HT-29 (cell line): ENCODE data around the gene FAM131C. TPM values are rescaled to one million over a fixed set of nuclear protein-coding genes. Genes with fewer than 3 reads are reported as not detected.
"Not testable (repeated sequence)": the region's sequence is repeated elsewhere in the genome, so short reads cannot be mapped to it uniquely, and the experiment has no call there.

Experiments
- DNase-seq: peaks from one replicate; pipeline ENCODE4 v3.0.0-alpha.2; 2015; ENCODE audit warnings: low spot score
- total RNA-seq: library from RNA; depleted of rRNA; stranded (reverse); fragments of >200 nt; shearing (Covaris generic); gene quantifications from 2 replicates; pipeline ENCODE4 v1.2.3, GENCODE V29; 2014

Gene FAM131C
- total RNA-seq, 1 experiment from 2014 or later, result 0.43 TPM

DNA sequence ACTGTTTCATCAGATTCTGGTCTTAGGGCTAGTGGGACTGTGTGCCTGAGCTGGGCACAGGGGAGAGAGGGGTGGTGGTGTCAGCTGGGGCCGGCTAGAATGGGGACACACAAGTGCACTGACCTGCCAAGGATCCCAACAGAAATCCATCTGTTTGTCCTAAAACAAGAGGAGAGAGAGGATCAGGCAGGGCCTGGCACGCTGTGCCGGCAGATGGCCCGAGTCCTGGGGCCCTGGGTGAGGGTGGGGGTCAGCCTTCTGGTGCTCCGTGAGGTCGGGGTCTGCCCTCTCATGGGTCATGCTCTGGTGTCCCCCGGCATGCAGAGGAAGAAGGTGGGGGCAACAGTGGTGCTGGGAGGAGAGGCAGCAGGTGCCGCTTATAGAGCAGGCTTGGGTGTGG, 33.6 kb downstream of the FAM131C start:
- not testable (repeated sequence) for DNase-seq

DNA sequence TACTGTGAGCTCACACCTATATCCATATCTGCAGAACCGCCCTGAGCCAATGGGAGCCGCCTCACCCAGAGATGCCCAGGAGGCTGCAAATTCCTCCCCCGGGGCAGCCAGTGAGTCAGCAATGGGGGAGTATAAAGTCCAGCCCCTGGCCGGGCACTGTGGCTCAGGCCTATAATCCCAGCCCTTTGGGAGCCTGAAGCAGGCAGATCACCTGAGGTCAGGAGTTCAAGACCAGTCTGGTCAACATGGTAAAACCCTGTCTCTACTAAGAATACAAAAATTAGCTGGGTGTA, 34.9 kb downstream of the FAM131C start:
- DNase-seq, result peak; percentile 40

DNA sequence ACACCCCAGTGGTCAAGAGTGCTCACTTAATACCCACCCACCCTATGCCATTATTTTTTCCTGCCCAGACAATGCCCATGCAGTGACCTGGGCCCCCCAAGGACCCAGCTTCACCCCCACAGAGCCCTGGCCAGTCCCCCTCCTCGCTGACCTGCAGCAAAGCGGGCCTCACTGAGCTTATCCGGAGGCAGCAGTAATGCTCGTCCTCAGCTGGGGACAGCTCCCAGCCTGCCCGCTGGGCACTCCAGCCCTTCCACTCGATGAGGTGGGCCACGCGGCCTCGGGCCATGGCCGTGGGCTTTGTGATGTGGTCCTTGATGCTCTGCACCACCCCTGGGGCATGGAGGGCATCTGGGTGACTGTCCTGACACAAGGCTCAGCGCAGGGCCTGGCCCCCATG, 37.0 kb downstream of the FAM131C start:
- DNase-seq, result not testable (repeated sequence)

DNA sequence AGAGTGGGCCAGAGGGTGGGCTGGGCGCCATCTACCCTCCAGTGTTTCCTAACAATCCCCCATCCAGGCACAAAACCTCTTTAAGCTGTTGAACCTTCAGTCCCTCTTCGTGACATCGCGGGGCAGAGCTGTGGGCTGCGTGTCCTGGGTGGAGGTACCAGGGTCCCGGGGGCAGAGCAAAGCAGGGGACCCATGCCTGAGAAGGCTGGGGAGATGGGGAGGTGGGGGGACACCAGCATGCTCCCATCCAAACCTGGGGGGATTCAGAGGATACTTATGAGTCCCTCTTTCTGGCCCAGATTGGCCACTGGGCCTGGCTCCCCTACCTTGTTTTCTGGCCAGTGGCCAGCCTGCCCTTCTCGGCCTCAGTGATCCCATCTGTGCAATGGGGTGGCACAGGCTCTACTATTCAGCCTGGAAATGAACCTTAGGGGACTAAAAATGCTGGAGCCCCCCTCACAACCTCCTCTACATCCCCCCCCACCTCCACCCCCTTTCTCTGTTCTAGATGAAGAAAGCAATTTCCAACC, 40.3 kb downstream of the FAM131C start:
- not testable (repeated sequence) for DNase-seq

DNA sequence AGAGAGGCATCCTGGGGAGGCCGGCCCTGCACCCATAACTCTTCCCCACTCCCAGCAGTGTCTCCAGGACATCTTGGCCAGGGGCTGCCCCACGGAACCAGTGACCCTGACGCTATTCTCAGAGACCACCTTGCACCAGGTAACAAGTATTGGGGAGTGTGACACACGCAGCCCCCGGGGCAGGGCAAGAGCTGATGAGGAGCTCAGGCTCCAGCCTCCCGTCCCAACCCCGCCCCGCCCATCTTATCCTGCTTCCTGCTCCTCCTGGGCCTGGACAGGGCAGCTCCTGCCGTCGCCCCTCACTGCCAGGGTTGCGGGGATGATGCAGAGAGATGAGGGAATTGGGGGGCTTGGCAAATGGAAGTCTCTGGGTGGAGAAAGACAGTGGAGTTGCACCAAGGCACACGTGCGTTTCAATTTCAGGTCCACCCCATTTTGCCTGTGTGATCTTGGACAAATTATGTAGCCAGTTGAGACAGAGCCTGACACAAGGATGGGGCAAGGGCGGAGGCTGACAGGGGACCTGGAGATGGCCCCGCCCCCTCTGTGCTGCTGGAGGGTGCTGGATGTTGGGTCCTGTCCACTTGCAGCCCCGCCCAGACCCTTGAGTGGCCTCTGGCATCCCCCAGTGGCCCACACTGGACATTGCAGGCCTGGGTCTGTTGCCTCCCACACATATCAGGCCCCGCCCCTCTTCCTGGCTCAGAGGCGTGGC, 40.9 kb downstream of the FAM131C start:
- peak; percentile 85 for DNase-seq

DNA sequence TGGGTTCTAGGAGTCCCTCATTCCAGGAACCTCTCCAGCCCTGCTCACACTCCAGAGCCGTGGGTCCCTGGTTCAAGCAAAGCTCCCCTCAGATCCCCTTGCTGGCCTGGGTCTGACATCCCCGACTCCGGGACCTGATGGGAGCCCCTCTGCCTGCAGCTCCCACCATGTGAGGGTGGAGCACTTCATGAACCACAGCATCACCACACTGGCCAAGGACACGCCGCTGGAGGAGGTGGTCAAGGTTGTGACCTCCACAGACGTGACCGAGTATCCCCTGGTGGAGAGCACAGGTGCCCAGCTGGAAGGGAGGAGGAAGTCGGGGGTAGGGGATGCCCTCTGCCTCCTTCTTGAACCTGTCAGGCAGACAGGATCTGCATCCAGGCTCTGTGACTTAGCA, 41.9 kb downstream of the FAM131C start:
- no peak for DNase-seq

DNA sequence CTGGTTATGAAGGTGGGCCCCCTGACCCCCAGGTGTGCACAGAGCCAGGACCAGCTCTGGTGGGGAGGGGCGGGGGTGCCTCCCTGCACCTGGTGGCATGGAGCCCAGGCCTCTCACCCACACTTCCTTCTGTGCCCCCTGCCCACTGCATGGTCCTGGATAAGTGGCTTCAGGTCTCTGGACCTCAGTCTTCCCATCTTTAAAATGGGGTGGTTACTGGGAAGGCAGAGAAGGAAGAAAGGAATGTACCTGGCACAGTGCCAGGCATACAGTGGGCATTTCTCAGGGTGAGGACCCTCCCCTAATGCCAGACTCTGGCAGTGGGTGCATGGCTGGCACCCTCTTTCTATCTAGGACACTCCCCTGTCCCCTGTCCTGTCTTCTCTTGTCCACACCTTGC, 44.2 kb downstream of the FAM131C start:
- no peak for DNase-seq

DNA sequence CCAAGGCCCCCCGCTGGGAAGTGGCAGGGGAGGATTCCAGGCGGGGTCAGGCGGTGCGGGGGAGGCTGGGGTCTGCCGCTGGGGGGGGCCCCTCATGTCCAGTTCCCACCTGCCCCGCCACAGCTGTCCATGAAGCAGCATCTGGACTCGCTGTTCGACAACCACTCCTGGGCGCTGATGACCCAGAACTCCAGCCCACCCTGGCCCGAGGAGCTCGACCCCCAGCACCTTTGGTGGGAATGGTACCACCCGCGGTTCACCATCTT, 44.5 kb downstream of the FAM131C start:
- DNase-seq, result not testable (repeated sequence)

DNA sequence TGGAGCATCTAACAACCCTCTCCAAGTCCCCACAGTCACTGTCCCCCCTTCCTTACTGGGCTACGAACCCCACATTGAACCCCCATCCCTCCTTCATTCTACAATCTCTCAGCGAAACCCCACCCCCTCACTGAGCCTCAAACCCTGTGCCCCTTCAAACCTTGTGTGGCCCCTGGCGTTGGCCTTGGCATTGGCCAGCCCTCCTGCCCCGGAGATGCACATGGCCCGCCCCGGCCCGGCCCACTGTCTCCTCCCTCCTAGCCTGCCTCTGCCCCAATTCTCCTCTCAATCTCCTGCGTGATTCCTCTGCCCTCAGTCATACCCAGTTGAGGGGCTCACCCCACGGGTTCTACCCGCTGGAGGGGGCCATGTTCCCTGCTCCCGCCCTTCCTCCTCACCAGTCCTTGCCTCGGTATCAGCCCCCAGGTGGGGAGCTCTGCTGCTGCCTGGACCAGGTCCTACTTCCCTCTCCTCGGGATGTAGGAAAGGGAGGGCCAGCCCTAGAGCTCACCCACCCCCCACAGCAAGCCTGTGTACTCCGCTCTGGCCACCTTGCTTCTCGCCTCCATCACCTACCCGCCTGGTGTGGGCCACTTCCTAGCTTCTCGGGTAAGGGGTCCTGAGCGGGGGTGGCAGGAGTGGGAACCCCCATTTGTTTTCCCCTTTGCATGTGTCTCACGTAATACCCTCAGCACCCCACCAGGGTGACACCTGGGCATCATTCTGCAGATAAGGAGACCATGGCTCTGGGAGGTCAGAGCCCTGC, 45.0 kb downstream of the FAM131C start:
- DNase-seq, result no peak

DNA sequence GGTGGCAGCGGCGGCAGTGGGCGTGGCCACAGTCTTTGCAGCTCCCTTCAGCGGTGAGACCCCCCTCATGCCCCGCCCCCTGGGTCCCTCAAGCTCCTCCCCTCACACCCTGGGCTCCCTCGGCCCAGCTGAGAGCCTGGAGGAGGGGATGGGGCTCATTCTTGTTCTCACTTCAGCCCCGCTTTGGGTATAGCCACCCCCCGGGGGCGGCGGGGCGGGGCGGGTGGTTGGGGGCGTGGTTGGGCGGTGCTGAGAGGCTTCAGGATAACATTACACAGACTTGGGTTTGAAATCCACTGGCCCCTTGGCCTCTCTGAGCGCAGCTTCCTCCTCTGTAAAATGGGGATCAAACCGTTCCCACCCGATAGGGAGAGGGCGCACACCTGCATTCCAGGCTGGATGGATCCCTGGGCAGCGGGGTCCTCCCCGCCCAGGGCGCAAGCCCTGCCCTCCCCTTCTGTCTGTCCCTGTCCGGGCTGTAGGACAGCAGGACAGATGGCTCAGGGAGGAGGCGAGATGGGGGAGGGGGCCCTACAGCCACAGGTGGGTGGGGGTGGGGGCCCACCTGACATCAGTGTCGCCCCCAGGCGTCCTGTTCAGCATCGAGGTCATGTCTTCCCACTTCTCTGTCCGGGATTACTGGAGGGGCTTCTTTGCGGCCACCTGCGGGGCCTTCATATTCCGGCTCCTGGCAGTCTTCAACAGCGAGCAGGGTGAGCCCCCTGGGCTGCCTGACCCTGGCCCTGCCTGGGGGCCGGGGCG, 46.5 kb downstream of the FAM131C start:
- no peak for DNase-seq

DNA sequence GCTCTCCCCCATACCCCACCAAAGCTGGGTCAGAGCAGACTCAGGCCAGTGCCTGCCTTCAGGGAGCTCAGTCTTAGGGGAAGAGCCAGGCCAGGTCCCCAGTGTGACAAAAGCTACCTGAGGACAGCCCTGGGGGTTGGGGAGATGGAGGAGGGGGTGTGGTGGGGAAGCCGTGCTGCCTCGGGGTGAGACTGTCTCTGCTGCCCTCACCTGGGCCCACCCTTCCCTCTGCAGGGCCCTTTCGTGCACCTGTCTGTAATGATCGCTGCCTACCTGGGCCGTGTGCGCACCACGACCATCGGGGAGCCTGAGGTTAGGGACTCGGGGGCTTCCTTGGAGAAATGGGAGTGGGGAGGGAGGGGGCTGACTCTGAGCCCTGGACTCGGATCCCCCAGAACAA, 47.1 kb downstream of the FAM131C start:
- not testable (repeated sequence) for DNase-seq

DNA sequence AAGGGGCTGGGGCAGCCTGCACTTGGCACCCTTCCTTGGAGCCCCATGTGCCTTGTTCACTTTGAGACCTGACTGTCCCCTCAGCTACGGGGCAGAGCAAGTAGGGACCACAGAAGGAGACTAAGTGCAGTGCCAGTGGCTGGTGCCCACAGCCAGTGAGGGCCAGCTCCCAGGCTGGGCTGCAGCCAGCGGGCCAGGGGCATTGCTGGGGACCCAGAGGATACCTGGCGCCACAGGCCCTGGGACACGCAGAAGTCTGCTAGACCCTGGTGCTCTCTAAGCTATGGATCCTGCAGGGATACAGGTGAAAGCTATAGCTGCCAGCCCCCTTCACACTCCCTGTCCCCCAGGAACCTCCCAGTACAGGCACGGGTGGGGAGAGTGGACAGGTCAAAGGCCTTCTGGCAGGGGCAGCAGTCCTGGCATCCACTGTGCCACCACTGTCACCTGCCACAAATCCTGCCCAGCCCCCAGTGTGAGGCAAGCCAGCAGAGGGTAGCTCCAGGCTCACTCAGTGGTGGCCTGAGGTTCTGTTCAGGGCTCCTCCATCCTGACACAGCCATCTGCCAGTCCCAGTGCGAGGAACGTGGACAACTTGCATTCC, 50.3 kb downstream of the FAM131C start:
- no peak for DNase-seq

DNA sequence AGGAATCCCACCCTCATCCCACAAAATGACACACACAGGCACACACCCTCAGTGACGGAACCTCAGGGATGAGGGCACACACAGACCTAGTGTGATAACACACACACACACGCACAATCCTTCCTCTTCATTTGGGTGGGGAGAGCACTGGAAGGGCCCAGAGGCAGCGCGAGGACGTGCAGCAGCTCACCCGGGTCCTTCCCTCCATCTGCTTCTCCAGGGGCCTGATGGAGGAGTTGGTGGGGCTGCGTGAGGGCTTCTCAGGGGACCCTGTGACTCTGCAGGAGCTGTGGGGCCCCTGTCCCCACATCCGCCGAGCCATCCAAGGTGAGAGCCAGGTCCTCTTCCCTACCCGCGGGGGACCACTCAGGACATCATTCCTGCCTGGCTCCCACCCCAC, 51.1 kb downstream of the FAM131C start:
- no peak for DNase-seq

DNA sequence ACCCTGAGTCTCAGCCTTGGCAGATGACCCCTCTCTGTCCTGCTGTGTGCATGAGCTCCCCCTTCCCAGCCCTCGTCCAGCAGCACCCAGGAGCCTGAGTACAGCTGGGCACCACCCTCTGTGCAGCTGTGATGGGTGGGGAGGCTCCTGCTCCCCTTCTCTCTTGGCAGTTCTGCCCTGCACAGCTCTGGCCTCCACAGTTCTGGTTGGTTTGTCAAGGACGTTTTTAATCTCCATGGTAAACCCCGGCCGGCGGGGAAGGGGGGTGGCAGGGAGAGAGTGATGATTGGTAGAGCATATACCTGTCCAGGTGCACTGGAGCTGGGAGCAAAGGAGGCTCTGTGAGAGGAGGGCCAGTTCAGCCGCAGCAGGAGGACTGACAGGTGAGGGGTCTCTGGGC, 51.8 kb downstream of the FAM131C start, which contains the start of gene CLCNKA:
CLCNKA (plus strand) TSS at position 356 of the 400 bp plus-strand sequence. CDS start 584 bp downstream, outside the sequence.
- DNase-seq, result no peak

DNA sequence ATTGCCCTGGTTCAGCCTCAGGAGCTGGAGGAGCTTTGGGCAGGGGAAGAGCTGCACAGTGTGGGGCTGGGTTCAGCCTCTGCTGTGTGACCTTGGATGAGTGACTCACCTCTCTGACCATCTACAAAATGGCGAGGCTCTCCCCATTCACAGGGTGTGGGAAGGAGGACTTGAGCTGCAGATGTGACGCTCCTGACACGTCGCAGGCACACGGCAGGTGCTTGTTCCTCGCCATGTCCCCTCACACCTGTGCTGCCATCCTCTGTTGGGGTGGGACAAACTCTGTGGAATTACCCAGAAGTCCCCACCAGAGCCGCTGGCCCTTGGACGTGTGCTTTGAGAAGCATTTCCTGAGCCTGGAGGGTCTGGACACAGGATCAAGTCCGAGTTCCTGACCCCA, 52.6 kb downstream of the FAM131C start:
- not testable (repeated sequence) for DNase-seq

DNA sequence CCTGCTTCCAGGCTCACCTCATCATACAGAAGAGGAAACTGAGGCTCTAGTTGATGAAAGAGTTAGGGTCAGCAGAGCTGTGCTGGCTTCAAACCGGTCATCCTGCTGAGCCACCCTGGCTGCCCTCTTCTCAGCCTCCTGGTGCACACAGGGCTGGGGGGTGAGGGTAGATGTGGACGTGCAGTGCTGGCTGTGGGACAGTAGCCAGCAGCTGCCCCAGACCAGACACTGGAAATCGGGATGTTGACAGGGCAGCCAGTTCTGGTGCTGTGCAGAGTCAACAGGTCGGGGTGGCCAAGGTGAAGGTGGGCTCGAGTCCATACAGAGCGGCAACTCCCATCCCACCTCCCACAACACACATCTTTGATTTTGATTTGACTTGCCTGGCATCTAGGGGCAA, 53.1 kb downstream of the FAM131C start:
- no peak for DNase-seq

DNA sequence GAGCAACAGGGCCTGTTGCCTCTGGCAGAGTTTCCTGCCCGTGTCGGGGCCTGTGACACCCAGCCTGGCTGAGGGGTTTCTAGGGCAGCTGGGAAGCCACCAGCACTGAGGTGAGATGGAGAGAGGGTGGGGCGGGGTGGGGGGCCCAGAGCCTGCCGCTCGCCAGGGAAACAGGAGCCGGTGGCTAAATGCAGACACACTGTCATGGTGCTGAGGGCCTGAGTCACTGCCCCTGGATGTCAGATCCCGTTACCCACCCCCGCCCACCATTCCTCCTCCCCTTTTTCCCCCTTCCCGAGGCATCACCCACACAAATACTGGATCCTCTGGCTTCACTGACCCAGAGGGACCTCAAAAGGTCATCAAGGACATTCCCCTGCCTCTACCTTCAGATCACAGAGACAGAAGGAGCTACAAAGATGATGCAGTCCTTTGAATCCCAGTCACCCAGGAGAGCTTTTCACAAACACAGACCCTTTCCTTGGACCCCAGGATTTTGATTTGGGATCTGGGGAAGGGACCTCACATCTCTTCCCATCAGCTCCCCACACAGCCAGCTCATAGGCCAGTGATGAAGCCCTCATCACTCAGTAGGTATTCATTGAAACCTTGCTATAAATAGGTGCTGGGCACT, 53.7 kb downstream of the FAM131C start:
- no peak for DNase-seq

DNA sequence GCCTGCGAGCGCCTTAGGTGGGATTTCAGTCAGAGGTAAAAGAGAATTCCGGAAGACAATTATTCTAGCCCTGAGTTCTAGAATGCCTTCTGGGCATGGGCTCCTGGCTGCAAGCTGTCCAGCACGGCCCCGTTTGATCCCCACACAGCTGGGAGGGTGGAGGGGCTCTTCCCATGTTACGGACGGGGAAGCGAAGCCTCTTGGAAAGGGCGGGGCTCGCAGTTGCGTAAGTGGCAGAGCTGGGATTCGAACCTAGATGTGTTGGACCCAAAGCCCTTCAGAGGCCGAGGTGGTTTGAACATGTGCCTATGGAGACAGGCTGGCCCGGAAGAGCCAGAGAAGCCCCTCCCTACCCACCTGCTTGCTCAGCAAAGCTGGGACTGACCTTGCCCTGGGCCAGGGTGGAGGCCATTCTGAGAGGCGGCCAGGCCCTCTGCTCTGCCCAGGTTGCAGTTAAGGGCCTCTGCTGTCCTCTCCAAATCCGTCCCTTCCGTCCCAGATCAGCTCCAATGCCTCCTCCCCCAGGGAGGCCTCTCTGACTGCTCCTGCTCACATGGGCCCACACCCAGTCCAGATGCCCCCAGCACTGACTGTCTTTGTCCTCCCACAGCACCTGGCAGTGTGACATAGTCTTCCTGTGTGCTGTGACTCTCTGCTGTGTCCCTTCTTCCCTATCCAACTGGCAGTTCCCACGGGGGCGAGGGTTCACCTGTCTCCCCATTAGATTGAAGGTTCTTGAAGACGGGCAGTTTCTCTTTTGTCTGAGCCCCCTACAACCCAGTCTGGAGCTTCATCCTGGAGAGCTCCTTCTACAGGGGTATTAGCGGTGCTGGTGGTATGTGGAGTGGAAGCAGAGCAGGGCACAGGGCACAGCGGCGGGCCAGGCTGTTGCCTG, 54.5 kb downstream of the FAM131C start:
- no peak for DNase-seq

DNA sequence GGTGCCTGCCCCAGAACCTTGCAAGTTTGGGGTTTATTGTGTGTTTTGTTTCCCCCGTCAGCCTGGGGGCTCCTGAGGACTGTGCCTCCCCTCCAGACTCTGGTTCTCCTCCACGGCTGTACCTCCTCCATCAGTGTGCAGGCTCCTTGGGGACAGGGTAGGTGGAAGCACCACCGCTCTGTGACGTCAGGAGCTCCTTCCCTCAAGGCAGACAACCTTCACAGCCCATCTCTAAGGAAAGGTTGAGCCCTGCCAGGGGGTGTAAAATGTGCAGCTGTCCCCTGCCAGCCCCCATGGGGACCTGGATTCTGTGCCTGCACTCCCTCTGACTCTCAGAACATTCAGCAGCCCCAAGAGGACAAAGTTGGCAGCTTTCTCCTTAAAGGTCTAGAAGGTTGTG, 55.1 kb downstream of the FAM131C start:
- DNase-seq, result no peak

DNA sequence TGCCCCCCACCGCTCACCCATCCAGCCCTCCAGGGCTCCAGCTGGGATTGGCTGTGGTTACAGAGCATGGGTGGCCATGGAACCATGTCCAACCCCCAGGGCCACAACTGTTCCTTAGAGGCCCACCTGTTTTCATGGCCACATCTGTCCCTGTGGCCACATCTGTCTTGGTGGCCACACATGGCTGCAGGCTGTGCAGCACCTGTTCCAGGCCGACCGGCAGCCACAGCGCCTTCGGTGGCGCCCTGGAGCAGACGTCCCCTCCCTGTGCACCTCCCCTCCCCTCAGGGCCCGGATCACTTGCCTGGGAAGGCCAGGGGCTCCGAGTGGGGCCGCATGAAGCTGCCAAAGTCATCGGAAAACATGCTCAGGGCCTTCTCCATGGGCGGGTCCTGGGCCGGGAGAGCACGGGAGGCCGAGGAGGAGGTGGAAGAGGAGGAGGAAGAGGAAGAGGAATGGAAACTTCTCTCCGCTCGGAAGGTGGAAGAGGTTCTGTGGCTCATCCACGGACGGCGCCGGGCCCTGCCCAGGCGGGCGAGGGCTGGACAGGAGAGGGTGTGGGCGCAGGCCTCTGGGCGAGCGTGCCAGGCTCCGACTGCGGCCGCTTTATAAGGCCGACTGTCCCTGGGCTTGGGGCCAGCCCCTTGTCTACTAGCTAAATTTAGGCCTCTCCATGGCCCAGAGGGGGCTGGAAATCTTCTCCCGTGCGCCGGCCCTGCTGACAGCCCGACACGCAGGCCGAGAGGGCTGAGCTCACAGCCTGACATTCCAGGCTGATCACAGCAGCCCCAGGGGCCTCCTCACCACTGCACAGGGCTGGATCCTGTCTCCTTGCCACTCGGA, 55.8 kb downstream of the FAM131C start, which contains the start of gene HSPB7:
HSPB7 (minus strand) TSS at position 583 of the 843 bp plus-strand sequence; CDS start at position 503, 80 bp downstream.
- no peak for DNase-seq
